ENCODE results near the gene PCYT2. TPM values are rescaled to one million over a fixed set of nuclear protein-coding genes. Genes with fewer than 3 reads are reported as not detected.

PCYT2 gene
- total RNA-seq, 1 donor from 2014 or later = 93.2 TPM

- DNase-seq (ENCODE audit: low spot score, unreplicated experiment) = no peak
- Mint-ChIP-seq H3K9me3 (ENCODE audit: low read depth) (no peaks in the 10 kb centered on the region), H3K4me3 (ENCODE audit: low read depth) (no peak overlapping the region), H3K36me3 (ENCODE audit: insufficient read depth) (peaks cover 15% of the 10 kb centered on the region), H3K4me1 (ENCODE audit: low read depth) (peaks cover 15% of the 10 kb centered on the region), H3K27ac (peak overlapping the region; percentile 45), H3K27me3 (no peaks in the 10 kb centered on the region)
- no peak for TF ChIP-seq CTCF (IDR thresholded peaks at IDR 0.05; ENCODE audit: unreplicated experiment)
Measured at GRCh38 chr17:81854974-81855774, 56.0 kb downstream of the PCYT2 start.

GRCh38 chr17:81852237-81852636 lies 59.0 kb downstream of the PCYT2 start:
- no peak overlapping the region for H3K4me3 Mint-ChIP-seq (ENCODE audit: low read depth)

GRCh38 chr17:81851423-81851822 lies 59.8 kb downstream of the PCYT2 start:
- H3K27me3 Mint-ChIP-seq = no peaks in the 10 kb centered on the region
- H3K4me3 Mint-ChIP-seq (ENCODE audit: low read depth) = no peak overlapping the region
- peaks cover 15% of the 10 kb centered on the region for H3K36me3 Mint-ChIP-seq (ENCODE audit: insufficient read depth)

More at GRCh38 chr17:81852237-81852636, 59.0 kb downstream of the PCYT2 start:
- H3K9me3 Mint-ChIP-seq (ENCODE audit: low read depth) = no peaks in the 10 kb centered on the region
- no peaks in the 10 kb centered on the region for H3K27me3 Mint-ChIP-seq
- peaks cover 13% of the 10 kb centered on the region for H3K36me3 Mint-ChIP-seq (ENCODE audit: insufficient read depth)
- no peak overlapping the region for H3K27ac Mint-ChIP-seq
- TF ChIP-seq CTCF (IDR thresholded peaks at IDR 0.05; ENCODE audit: unreplicated experiment) = no peak
- H3K4me1 Mint-ChIP-seq (ENCODE audit: low read depth) = no peaks in the 10 kb centered on the region
- no peak for DNase-seq (ENCODE audit: low spot score, unreplicated experiment)

More at GRCh38 chr17:81851423-81851822, 59.8 kb downstream of the PCYT2 start:
- Mint-ChIP-seq H3K9me3 (ENCODE audit: low read depth) (no peaks in the 10 kb centered on the region), H3K27ac (no peak overlapping the region), H3K4me1 (ENCODE audit: low read depth) (no peaks in the 10 kb centered on the region)
- DNase-seq (ENCODE audit: low spot score, unreplicated experiment) = no peak
- no peak for TF ChIP-seq CTCF (IDR thresholded peaks at IDR 0.05; ENCODE audit: unreplicated experiment)

Other genes with a start within 250 kb of the PCYT2 start
- 18.6 and 23.6 TPM in 2 replicates for gene OXLD1, start 244.8 kb downstream of the PCYT2 start, total RNA-seq
- 24.8 and 26.6 TPM in 2 replicates for gene CCDC137, start 244.7 kb downstream of the PCYT2 start, total RNA-seq
- gene ARL16, start 227.6 kb downstream of the PCYT2 start, total RNA-seq = 42.1 TPM in 2 replicates
- 127 and 141 TPM in 2 replicates for gene HGS, start 227.4 kb downstream of the PCYT2 start, total RNA-seq
- gene MRPL12, start 208.0 kb downstream of the PCYT2 start, total RNA-seq = 63.6 and 63.9 TPM in 2 replicates
- 36.9 and 40.9 TPM in 2 replicates for gene SLC25A10, start 199.1 kb downstream of the PCYT2 start, total RNA-seq
- gene GCGR, start 107.2 kb downstream of the PCYT2 start, total RNA-seq = 2.1 and 2.2 TPM in 2 replicates
- gene MCRIP1, start 78.1 kb downstream of the PCYT2 start, total RNA-seq = 138 and 157 TPM in 2 replicates
- not detected in 2 replicates for gene PPP1R27, start 76.3 kb downstream of the PCYT2 start, total RNA-seq
- 467 and 484 TPM in 2 replicates for gene P4HB, start 50.9 kb downstream of the PCYT2 start, total RNA-seq
- 239 and 248 TPM in 2 replicates for gene ARHGDIA, start 40.1 kb downstream of the PCYT2 start, total RNA-seq
- 98.9 and 99.7 TPM in 2 replicates for gene ALYREF, start 19.8 kb downstream of the PCYT2 start, total RNA-seq
- 137 and 139 TPM in 2 replicates for gene ANAPC11, start 19.7 kb downstream of the PCYT2 start, total RNA-seq
- gene NPB, start 9.2 kb downstream of the PCYT2 start, total RNA-seq = 0.78 and 1.7 TPM in 2 replicates
- gene SIRT7, start 6.8 kb upstream of the PCYT2 start, total RNA-seq = 32.4 and 34.0 TPM in 2 replicates
- 29.5 and 30.2 TPM in 2 replicates for gene MAFG, start 16.3 kb upstream of the PCYT2 start, total RNA-seq
- gene PYCR1, start 25.9 kb upstream of the PCYT2 start, total RNA-seq = 65.0 and 65.6 TPM in 2 replicates
- gene MYADML2, start 35.8 kb upstream of the PCYT2 start, total RNA-seq = not detected in 2 replicates
- 0.60 and 1.3 TPM in 2 replicates for gene NOTUM, start 49.8 kb upstream of the PCYT2 start, total RNA-seq
- 55.5 and 55.7 TPM in 2 replicates for gene ASPSCR1, start 66.2 kb upstream of the PCYT2 start, total RNA-seq
- gene CENPX, start 111.5 kb upstream of the PCYT2 start, total RNA-seq = 64.1 and 66.2 TPM in 2 replicates
- gene LRRC45, start 111.9 kb upstream of the PCYT2 start, total RNA-seq = 39.4 and 43.7 TPM in 2 replicates
- gene RAC3, start 120.3 kb upstream of the PCYT2 start, total RNA-seq = 25.2 and 26.2 TPM in 2 replicates
- 72.2 and 77.6 TPM in 2 replicates for gene DCXR, start 126.3 kb upstream of the PCYT2 start, total RNA-seq
- gene RFNG, start 140.4 kb upstream of the PCYT2 start, total RNA-seq = 60.1 and 65.5 TPM in 2 replicates
- gene GPS1, start 140.5 kb upstream of the PCYT2 start, total RNA-seq = 134 and 137 TPM in 2 replicates
- 85.2 and 93.8 TPM in 2 replicates for gene DUS1L, start 154.4 kb upstream of the PCYT2 start, total RNA-seq
- 303 and 308 TPM in 2 replicates for gene FASN, start 186.8 kb upstream of the PCYT2 start, total RNA-seq